Measurements from ENCODE around the gene MEOX2. TPM values are rescaled to one million over a fixed set of nuclear protein-coding genes. Genes with fewer than 3 reads are reported as not detected.

The MEOX2 gene
- total and polyA plus RNA-seq, 2 of the 13 experiments (the other 11 are each of a cell fraction or from before 2014, with no cell fraction given) = not detected

GRCh38 chr7:15567036-15567435 is 119.4 kb downstream of the MEOX2 start (continued):
- no peak for TF ChIP-seq ZUFSP (CRISPR knock-in tag; IDR thresholded peaks at IDR 0.05; ENCODE audit: borderline replicate concordance)
- TF ChIP-seq ZNF530 (CRISPR knock-in tag; IDR thresholded peaks at IDR 0.05; ENCODE audit: low read depth) = no peak
- TF ChIP-seq YEATS4 (CRISPR knock-in tag; IDR thresholded peaks at IDR 0.05; ENCODE audit: borderline replicate concordance) = no peak

DNA sequence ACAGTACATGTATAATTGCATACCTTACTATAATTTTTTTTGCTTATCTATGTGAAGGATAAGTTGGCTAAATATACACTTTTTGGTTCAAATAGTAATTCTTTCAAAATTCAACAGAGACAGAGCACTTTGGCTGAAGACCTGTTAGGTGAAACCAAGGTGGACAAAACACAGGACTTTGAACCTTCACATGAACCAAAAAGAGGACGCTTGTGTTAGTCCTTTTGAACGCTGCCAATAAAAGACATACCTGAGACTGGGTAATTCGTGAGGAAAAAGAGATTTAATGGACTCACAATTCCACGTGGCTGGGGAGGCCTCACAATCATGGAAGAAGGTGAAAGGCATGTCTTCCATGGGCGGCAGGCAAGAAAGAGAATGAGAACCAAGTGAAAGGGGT is 120.0 kb downstream of the MEOX2 start:
- ATAC-seq = no peak
- intact Hi-C loops (cut with micrococcal nuclease; ENCODE audit: unreplicated experiment) = loop anchor here (10.0 kb wide), 1 partner anchor 58 kb away; no protein-coding TSS in a partner anchor
- H4K20me1 ChIP-seq (ENCODE audit: insufficient read depth, low read length) = no peaks in the 10 kb centered on the region
- H2AFZ ChIP-seq (ENCODE audit: low read length) = no peak overlapping the region
- TF ChIP-seq ZNF563 (CRISPR knock-in tag; IDR thresholded peaks at IDR 0.05) (no peak), ZNF776 (CRISPR knock-in tag; IDR thresholded peaks at IDR 0.05) (no peak), TBX2 (CRISPR knock-in tag; IDR thresholded peaks at IDR 0.05; ENCODE audit: borderline replicate concordance) (no peak), MBD4 (IDR thresholded peaks at IDR 0.05; ENCODE audit: borderline replicate concordance, low read length) (no peak), ZNF878 (CRISPR knock-in tag; IDR thresholded peaks at IDR 0.05) (no peak), ARID2 (CRISPR knock-in tag; IDR thresholded peaks at IDR 0.05; ENCODE audit: borderline replicate concordance) (no peak), ZBTB42 (CRISPR knock-in tag; IDR thresholded peaks at IDR 0.05) (no peak), ZNF33B (CRISPR knock-in tag; IDR thresholded peaks at IDR 0.05) (no peak), ZNF619 (CRISPR knock-in tag; IDR thresholded peaks at IDR 0.05) (no peak)
- TF ChIP-seq, protein P1, sequence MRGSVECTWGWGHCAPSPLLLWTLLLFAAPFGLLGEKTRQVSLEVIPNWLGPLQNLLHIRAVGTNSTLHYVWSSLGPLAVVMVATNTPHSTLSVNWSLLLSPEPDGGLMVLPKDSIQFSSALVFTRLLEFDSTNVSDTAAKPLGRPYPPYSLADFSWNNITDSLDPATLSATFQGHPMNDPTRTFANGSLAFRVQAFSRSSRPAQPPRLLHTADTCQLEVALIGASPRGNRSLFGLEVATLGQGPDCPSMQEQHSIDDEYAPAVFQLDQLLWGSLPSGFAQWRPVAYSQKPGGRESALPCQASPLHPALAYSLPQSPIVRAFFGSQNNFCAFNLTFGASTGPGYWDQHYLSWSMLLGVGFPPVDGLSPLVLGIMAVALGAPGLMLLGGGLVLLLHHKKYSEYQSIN (CRISPR knock-in tag; IDR thresholded peaks at IDR 0.05; ENCODE audit: borderline replicate concordance) = no peak
- H3K27ac ChIP-seq (ENCODE audit: extremely low read length, insufficient read depth, low read length) = no peak overlapping the region
- in situ Hi-C loops (cut with HindIII; ENCODE audit: extremely low pct_ligation_motif_present, low pct_unique_long_range_greater_than_20kb) = no loop called here
- no peaks in the 10 kb centered on the region for H3K27me3 ChIP-seq (ENCODE audit: control insufficient read depth in 1 of 2, insufficient read depth in 2 of 2, low read length in 2 of 2)
- H3K9ac ChIP-seq (ENCODE audit: insufficient read depth, low read depth, low read length) = no peak overlapping the region
- ChIA-PET CTCF (ENCODE audit: low intra/inter-chr PET ratio, low total read pairs) (no interaction called here), POLR2A (no interaction called here)
- no peaks in the 10 kb centered on the region for H3K36me3 ChIP-seq (replicated peaks in 1 of 2; ENCODE audit: control insufficient read depth in 1 of 2, insufficient read depth in 2 of 2, low read length in 2 of 2)
- no peak overlapping the region for H3K4me3 ChIP-seq (replicated peaks in 1 of 3; ENCODE audit: insufficient read depth in 1 of 3, low read depth in 2 of 3, low read length in 3 of 3)
- no peaks in the 10 kb centered on the region for H3K4me1 ChIP-seq (ENCODE audit: insufficient read depth, low read length)
- no peak for FAIRE-seq
- H3K79me2 ChIP-seq (ENCODE audit: insufficient read depth, low read length) = no peaks in the 10 kb centered on the region
- DNase-seq (ENCODE audit: low spot score) = no peak
- peaks cover 62% of the 10 kb centered on the region for H3K9me3 ChIP-seq (ENCODE audit: low read length)
- no TSS peak for BruUV-seq (replicated peaks)
- H3K4me2 ChIP-seq (ENCODE audit: low read depth, low read length) = no peak overlapping the region
- 16% methylated on average over 5 of the region's 5 CpGs for WGBS (ENCODE audit: low lambda C conversion rate)
